ENCODE data around the gene ALDH1A3. TPM values are rescaled to one million over a fixed set of nuclear protein-coding genes. Genes with fewer than 3 reads are reported as not detected.

The ALDH1A3 gene
- total RNA-seq, 1 experiment from 2014 or later, result 14.0 TPM

DNA sequence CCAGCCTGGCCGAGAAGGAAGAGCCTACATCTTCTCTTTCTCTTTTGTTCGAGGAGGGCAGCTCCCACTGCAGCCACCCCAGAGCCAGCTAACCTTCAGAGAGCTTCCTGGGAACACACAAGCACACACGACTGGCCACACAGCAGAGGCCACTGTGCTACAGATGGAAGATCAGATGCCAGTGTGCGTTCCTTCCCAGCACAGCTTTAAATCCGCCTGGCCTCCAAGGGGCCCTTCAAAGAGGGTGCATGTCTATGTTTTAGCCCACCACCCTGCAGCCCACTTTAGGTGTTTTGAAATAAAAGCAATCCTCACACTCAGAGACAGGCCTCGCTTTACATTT is 12.4 kb downstream of the ALDH1A3 start:
- H3K4me3 Mint-ChIP-seq, result no peak overlapping the region
- DNase-seq (ENCODE audit: low spot score) (no peak), ATAC-seq (no peak)
- ChIA-PET CTCF (interaction anchor here (1.5 to 1.7 kb wide), 2 partner anchors 19 to 27 kb away, joined by 5 to 9 read pairs; partner anchors contain the start of gene LRRK1), POLR2A (no interaction called here)
- peaks cover 8% of the 10 kb centered on the region; the same call in 1 of the 2 replicates for H3K4me1 Mint-ChIP-seq
- no peaks in the 10 kb centered on the region for H3K9me3 Mint-ChIP-seq
- no peak overlapping the region for H3K27ac Mint-ChIP-seq
- H3K36me3 Mint-ChIP-seq, result no peaks in the 10 kb centered on the region
- TF ChIP-seq KAT7 (CRISPR knock-in tag; IDR thresholded peaks at IDR 0.05; ENCODE audit: borderline replicate concordance), result no peak
- TF ChIP-seq, protein P1, sequence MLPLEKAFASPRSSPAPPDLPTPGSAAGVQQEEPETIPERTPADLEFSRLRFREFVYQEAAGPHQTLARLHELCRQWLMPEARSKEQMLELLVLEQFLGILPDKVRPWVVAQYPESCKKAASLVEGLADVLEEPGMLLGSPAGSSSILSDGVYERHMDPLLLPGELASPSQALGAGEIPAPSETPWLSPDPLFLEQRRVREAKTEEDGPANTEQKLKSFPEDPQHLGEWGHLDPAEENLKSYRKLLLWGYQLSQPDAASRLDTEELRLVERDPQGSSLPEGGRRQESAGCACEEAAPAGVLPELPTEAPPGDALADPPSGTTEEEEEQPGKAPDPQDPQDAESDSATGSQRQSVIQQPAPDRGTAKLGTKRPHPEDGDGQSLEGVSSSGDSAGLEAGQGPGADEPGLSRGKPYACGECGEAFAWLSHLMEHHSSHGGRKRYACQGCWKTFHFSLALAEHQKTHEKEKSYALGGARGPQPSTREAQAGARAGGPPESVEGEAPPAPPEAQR (CRISPR knock-in tag; IDR thresholded peaks at IDR 0.05), result no peak
- TF ChIP-seq, protein P2, sequence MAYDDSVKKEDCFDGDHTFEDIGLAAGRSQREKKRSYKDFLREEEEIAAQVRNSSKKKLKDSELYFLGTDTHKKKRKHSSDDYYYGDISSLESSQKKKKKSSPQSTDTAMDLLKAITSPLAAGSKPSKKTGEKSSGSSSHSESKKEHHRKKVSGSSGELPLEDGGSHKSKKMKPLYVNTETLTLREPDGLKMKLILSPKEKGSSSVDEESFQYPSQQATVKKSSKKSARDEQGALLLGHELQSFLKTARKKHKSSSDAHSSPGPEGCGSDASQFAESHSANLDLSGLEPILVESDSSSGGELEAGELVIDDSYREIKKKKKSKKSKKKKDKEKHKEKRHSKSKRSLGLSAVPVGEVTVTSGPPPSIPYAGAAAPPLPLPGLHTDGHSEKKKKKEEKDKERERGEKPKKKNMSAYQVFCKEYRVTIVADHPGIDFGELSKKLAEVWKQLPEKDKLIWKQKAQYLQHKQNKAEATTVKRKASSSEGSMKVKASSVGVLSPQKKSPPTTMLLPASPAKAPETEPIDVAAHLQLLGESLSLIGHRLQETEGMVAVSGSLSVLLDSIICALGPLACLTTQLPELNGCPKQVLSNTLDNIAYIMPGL (CRISPR knock-in tag; IDR thresholded peaks at IDR 0.05), result no peak
- TF ChIP-seq, protein P3, sequence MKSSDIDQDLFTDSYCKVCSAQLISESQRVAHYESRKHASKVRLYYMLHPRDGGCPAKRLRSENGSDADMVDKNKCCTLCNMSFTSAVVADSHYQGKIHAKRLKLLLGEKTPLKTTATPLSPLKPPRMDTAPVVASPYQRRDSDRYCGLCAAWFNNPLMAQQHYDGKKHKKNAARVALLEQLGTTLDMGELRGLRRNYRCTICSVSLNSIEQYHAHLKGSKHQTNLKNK (CRISPR knock-in tag; IDR thresholded peaks at IDR 0.05), result no peak
- no peak for TF ChIP-seq NFE2L1 (CRISPR knock-in tag; IDR thresholded peaks at IDR 0.05)
- no peak for TF ChIP-seq ZNF671 (CRISPR knock-in tag; IDR thresholded peaks at IDR 0.05)
- TF ChIP-seq, protein P4, sequence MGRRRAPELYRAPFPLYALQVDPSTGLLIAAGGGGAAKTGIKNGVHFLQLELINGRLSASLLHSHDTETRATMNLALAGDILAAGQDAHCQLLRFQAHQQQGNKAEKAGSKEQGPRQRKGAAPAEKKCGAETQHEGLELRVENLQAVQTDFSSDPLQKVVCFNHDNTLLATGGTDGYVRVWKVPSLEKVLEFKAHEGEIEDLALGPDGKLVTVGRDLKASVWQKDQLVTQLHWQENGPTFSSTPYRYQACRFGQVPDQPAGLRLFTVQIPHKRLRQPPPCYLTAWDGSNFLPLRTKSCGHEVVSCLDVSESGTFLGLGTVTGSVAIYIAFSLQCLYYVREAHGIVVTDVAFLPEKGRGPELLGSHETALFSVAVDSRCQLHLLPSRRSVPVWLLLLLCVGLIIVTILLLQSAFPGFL (CRISPR knock-in tag; IDR thresholded peaks at IDR 0.05; ENCODE audit: borderline replicate concordance), result no peak
- no peak for TF ChIP-seq EMX1 (CRISPR knock-in tag; IDR thresholded peaks at IDR 0.05)
- TF ChIP-seq, protein P5, sequence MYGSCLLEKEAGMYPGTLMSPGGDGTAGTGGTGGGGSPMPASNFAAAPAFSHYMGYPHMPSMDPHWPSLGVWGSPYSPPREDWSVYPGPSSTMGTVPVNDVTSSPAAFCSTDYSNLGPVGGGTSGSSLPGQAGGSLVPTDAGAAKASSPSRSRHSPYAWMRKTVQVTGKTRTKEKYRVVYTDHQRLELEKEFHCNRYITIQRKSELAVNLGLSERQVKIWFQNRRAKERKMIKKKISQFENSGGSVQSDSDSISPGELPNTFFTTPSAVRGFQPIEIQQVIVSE (CRISPR knock-in tag; IDR thresholded peaks at IDR 0.05; ENCODE audit: borderline replicate concordance), result no peak
- no peak for TF ChIP-seq ATF1 (CRISPR knock-in tag; IDR thresholded peaks at IDR 0.05)
- TF ChIP-seq, protein P6, sequence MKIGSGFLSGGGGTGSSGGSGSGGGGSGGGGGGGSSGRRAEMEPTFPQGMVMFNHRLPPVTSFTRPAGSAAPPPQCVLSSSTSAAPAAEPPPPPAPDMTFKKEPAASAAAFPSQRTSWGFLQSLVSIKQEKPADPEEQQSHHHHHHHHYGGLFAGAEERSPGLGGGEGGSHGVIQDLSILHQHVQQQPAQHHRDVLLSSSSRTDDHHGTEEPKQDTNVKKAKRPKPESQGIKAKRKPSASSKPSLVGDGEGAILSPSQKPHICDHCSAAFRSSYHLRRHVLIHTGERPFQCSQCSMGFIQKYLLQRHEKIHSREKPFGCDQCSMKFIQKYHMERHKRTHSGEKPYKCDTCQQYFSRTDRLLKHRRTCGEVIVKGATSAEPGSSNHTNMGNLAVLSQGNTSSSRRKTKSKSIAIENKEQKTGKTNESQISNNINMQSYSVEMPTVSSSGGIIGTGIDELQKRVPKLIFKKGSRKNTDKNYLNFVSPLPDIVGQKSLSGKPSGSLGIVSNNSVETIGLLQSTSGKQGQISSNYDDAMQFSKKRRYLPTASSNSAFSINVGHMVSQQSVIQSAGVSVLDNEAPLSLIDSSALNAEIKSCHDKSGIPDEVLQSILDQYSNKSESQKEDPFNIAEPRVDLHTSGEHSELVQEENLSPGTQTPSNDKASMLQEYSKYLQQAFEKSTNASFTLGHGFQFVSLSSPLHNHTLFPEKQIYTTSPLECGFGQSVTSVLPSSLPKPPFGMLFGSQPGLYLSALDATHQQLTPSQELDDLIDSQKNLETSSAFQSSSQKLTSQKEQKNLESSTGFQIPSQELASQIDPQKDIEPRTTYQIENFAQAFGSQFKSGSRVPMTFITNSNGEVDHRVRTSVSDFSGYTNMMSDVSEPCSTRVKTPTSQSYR (CRISPR knock-in tag; IDR thresholded peaks at IDR 0.05), result no peak
- TF ChIP-seq ZBTB21 (CRISPR knock-in tag; IDR thresholded peaks at IDR 0.05; ENCODE audit: borderline replicate concordance), result no peak
- TF ChIP-seq ZNF219 (CRISPR knock-in tag; IDR thresholded peaks at IDR 0.05; ENCODE audit: borderline replicate concordance), result no peak
- no peak for TF ChIP-seq FOXK1 (CRISPR knock-in tag; IDR thresholded peaks at IDR 0.05)
- TF ChIP-seq, protein P7, sequence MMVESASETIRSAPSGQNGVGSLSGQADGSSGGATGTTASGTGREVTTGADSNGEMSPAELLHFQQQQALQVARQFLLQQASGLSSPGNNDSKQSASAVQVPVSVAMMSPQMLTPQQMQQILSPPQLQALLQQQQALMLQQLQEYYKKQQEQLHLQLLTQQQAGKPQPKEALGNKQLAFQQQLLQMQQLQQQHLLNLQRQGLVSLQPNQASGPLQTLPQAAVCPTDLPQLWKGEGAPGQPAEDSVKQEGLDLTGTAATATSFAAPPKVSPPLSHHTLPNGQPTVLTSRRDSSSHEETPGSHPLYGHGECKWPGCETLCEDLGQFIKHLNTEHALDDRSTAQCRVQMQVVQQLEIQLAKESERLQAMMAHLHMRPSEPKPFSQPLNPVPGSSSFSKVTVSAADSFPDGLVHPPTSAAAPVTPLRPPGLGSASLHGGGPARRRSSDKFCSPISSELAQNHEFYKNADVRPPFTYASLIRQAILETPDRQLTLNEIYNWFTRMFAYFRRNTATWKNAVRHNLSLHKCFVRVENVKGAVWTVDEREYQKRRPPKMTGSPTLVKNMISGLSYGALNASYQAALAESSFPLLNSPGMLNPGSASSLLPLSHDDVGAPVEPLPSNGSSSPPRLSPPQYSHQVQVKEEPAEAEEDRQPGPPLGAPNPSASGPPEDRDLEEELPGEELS (CRISPR knock-in tag; IDR thresholded peaks at IDR 0.05), result no peak
- H3K27me3 Mint-ChIP-seq (ENCODE audit: low read depth), result no peaks in the 10 kb centered on the region
